Limb (tissue), 2 donors: ENCODE measurements around the gene IKBKG.
"Not testable (repeated sequence)": the region's sequence is repeated elsewhere in the genome, so short reads cannot be mapped to it uniquely, and the experiment has no call there.

ENCODE experiments used
- DNase-seq, 2 donors: peaks; one replicate each; pipeline ENCODE4 v3.0.0-alpha.2; 2016; ENCODE audit errors: extremely low spot score in 2 of 2

IKBKG gene

DNA sequence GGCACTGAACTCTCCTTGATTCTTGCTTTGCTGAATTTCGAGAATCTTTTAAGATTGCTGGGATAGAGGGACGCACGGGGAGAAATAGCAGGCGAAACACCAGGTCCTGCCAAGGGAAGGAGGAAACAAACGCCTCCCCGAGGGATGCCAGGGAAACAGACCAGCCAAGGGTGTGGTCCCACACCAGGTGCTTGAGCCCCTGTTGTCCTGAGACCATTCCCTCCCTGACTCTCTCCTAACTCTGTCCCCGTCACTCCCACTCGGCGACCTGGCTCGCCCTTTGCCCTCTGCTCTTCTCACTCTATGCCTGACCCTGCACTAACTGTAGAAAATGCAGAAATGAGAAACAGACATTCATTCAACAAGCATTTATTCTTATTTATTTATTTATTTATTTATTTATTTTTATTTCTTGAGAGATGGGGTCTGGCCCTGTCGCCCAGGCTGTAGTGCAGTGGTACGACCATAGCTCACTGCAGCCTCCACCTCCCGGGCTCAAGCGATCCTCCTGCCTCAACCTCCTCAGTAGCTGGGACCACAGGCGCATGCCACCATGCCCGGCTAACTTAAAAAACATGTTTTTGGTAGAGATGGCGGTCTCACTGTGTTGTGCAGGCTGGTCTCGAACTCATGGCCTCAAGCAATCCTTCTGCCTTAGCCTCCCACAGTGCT is 55.5 kb downstream of the IKBKG start:
- DNase-seq, result no peak

GRCh38 chrX:154603438-154604430 is 56.3 kb downstream of the IKBKG start:
- peak in 1 of 2 donors; percentile 3 for DNase-seq

- no peak for DNase-seq
Measured at GRCh38 chrX:154605566-154605965, 58.1 kb downstream of the IKBKG start.

DNA sequence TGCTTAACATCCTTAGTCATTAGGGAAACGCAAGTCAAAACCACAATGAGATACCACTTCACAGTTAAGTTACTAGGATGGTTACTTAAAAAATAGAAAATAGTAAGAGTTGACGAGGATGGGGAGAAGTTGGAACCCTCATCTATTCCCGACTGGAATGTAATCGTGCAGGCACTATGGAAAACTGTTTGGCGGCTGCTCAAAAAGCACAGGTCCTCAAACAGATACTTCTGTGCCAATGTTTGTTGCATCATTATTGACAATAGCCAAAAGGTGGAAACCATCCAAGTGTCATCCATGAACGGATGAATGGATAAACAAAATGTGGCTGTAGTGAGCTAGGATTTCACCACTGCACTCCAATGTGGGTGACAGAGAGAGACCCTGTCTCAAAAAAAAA is 60.0 kb downstream of the IKBKG start:
- DNase-seq, result no peak

GRCh38 chrX:154607976-154608375 is 60.6 kb downstream of the IKBKG start:
- not testable (repeated sequence) for DNase-seq

DNA sequence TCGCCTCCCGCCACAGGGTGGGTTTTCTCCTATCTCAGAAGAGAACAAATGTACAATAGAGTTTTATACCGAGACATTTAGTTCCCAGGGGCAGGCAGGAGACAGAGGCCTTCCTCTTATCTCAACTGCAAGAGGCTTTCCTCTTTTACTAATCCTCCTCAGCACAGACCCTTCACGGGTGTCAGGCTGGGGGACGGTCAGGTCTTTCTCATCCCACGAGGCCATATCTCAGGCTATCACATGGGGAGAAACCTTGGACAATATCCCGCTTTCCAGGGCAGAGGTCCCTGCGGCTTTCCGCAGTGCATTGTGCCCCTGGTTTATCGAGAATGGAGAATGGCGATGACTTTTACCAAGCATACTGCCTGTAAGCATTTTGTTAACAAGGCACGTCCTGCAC is 61.4 kb downstream of the IKBKG start:
- DNase-seq, result not testable (repeated sequence)

DNA sequence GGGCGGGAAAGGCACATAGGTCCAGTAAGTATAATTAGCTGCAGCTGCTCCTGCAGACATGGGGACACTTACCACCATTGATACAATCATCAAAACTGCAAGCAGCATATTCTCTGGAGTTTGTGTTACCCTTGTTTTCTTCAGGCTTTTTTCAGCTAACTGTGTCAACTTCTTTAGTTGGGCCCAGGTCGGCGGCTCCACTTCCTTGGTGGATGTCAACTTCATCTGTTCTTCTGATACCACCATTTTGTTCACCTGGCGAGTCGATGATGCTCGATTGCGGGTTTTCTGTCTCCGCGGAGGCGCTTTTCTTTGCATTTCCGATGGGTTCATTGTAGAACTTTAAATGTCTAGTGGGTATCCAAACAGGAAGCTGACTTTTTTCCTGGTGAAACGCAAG is 63.7 kb downstream of the IKBKG start:
- not testable (repeated sequence) for DNase-seq

- DNase-seq, result not testable (repeated sequence)
Measured at GRCh38 chrX:154613586-154613985, 66.2 kb downstream of the IKBKG start.
